ENCODE data around the gene TRAF3IP1. TPM values are rescaled to one million over a fixed set of nuclear protein-coding genes. Genes with fewer than 3 reads are reported as not detected.

The TRAF3IP1 gene
- total RNA-seq, 4 donors from 2014 or later: 19.9 to 38.6 (median 23.6) TPM

GRCh38 chr2:238422285-238422684 lies 102.0 kb downstream of the TRAF3IP1 start:
- H3K27ac ChIP-seq (replicated peaks in 1 of 4): no peak overlapping the region
- TF ChIP-seq POLR2A (IDR thresholded peaks at IDR 0.05; ENCODE audit: low read depth) (no peak), POLR2AphosphoS5 (IDR thresholded peaks at IDR 0.05) (no peak)
- intact Hi-C loops (cut with DNase I): no loop called here
- no peaks in the 10 kb centered on the region for H3K27me3 ChIP-seq
- H3K9me3 ChIP-seq: no peaks in the 10 kb centered on the region
- WGBS: 88% methylated on average over 9 of the region's 10 CpGs
- H3K36me3 ChIP-seq: no peaks in the 10 kb centered on the region
- H3K4me3 ChIP-seq: no peak overlapping the region
- no peak for DNase-seq (ENCODE audit: extremely low spot score)
- H3K4me1 ChIP-seq: peaks cover 15 to 25% (median 24%) of the 10 kb centered on the region in 4 donors

GRCh38 chr2:238422940-238423339 lies 102.6 kb downstream of the TRAF3IP1 start:
- intact Hi-C loops (cut with DNase I): no loop called here
- WGBS: 92% methylated on average over 2 of the region's 7 CpGs
- TF ChIP-seq POLR2A (IDR thresholded peaks at IDR 0.05; ENCODE audit: low read depth) (no peak), EP300 (IDR thresholded peaks at IDR 0.05) (no peak), CTCF (IDR thresholded peaks at IDR 0.05) (no peak), POLR2AphosphoS5 (IDR thresholded peaks at IDR 0.05) (no peak)

GRCh38 chr2:238423561-238424312 lies 103.4 kb downstream of the TRAF3IP1 start:
- no peaks in the 10 kb centered on the region for H3K9me3 ChIP-seq
- H3K4me1 ChIP-seq: peaks cover 29 to 39% (median 36%) of the 10 kb centered on the region in 4 donors
- no peak for TF ChIP-seq CTCF (IDR thresholded peaks at IDR 0.05)
- TF ChIP-seq POLR2A (IDR thresholded peaks at IDR 0.05; ENCODE audit: low read depth): no peak
- TF ChIP-seq EP300 (IDR thresholded peaks at IDR 0.05): no peak
- no peak for TF ChIP-seq POLR2AphosphoS5 (IDR thresholded peaks at IDR 0.05)
- 88% methylated on average over 9 of the region's 9 CpGs for WGBS
- DNase-seq (ENCODE audit: extremely low spot score): no peak
- no peaks in the 10 kb centered on the region for H3K27me3 ChIP-seq
- H3K27ac ChIP-seq (replicated peaks in 1 of 4): no peak overlapping the region
- H3K36me3 ChIP-seq: no peaks in the 10 kb centered on the region
- intact Hi-C loops (cut with DNase I): no loop called here
- H3K4me3 ChIP-seq: no peak overlapping the region

More at GRCh38 chr2:238422940-238423339, 102.6 kb downstream of the TRAF3IP1 start:
- Histone ChIP-seq H3K27me3 (no peaks in the 10 kb centered on the region), H3K4me3 (no peak overlapping the region), H3K27ac (replicated peaks in 1 of 4) (no peak overlapping the region), H3K36me3 (no peaks in the 10 kb centered on the region), H3K4me1 (peaks cover 21 to 31% (median 29%) of the 10 kb centered on the region in 4 donors), H3K9me3 (no peaks in the 10 kb centered on the region)
- DNase-seq (ENCODE audit: extremely low spot score): no peak

GRCh38 chr2:238424313-238424700 lies 104.0 kb downstream of the TRAF3IP1 start:
- peaks cover 33 to 45% (median 39%) of the 10 kb centered on the region in 4 donors for H3K4me1 ChIP-seq

More at GRCh38 chr2:238424313-238424700, 104.0 kb downstream of the TRAF3IP1 start:
- 51% methylated on average over 3 of the region's 3 CpGs for WGBS
- no peaks in the 10 kb centered on the region for H3K9me3 ChIP-seq
- H3K27me3 ChIP-seq: no peaks in the 10 kb centered on the region
- no peak overlapping the region for H3K27ac ChIP-seq (replicated peaks in 1 of 4)
- DNase-seq (ENCODE audit: extremely low spot score): no peak
- no peak for TF ChIP-seq CTCF (IDR thresholded peaks at IDR 0.05)
- no peak for TF ChIP-seq POLR2A (IDR thresholded peaks at IDR 0.05; ENCODE audit: low read depth)
- TF ChIP-seq EP300 (IDR thresholded peaks at IDR 0.05): no peak
- TF ChIP-seq POLR2AphosphoS5 (IDR thresholded peaks at IDR 0.05): no peak
- H3K36me3 ChIP-seq: no peaks in the 10 kb centered on the region
- no peak overlapping the region for H3K4me3 ChIP-seq
- intact Hi-C loops (cut with DNase I): no loop called here
